Breast epithelium (tissue), 3 donors: ENCODE measurements around the gene PALS1.

Experiments used
- POLR2A ChIP-seq: fragments of 450-650 bp; IDR thresholded peaks from one replicate; pipeline ENCODE4 v1.6.1; 2016; ENCODE audit warnings: antibody characterized with exemption, mild to moderate bottlenecking, moderate library complexity
- POLR2AphosphoS5 ChIP-seq, 3 donors: sonication (generic); formaldehyde crosslinking; IDR thresholded peaks; one replicate each; pipeline ENCODE4 v1.6.1; 2017; ENCODE audit warnings: antibody characterized with exemption in 3 of 3
- TF ChIP-seq, protein P1 (sequence below), 3 donors: fragments of 450-650 bp; IDR thresholded peaks; one replicate each; pipeline ENCODE4 v1.5.1; 2016 to 2017; ENCODE audit warnings: antibody characterized with exemption in 3 of 3, mild to moderate bottlenecking in 3 of 3, moderate library complexity in 3 of 3

DNA sequence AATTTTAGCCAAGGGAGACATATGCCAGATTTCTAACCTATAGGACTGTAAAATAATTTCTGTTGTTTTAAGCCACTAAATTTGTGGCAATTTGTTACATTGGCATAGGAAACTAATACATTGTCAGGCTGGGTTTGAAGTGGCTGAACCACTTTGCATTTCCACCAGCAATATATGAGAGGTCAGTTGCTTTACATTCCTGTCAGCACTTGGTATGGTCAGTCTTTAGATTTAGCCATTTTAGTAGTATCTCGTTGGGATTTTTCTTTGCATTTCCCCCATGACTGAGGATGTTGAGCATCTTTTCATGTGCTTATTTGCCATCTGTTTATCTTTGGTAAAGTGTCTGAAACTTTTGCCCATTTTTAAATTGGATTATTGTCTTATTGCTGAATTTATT is 3.9 kb downstream of the PALS1 start:
- TF ChIP-seq, protein P1, sequence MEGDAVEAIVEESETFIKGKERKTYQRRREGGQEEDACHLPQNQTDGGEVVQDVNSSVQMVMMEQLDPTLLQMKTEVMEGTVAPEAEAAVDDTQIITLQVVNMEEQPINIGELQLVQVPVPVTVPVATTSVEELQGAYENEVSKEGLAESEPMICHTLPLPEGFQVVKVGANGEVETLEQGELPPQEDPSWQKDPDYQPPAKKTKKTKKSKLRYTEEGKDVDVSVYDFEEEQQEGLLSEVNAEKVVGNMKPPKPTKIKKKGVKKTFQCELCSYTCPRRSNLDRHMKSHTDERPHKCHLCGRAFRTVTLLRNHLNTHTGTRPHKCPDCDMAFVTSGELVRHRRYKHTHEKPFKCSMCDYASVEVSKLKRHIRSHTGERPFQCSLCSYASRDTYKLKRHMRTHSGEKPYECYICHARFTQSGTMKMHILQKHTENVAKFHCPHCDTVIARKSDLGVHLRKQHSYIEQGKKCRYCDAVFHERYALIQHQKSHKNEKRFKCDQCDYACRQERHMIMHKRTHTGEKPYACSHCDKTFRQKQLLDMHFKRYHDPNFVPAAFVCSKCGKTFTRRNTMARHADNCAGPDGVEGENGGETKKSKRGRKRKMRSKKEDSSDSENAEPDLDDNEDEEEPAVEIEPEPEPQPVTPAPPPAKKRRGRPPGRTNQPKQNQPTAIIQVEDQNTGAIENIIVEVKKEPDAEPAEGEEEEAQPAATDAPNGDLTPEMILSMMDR (IDR thresholded peaks at IDR 0.05) = no peak
- TF ChIP-seq POLR2A = no peak
- no peak for TF ChIP-seq POLR2AphosphoS5 (IDR thresholded peaks at IDR 0.05)
